D721Med (cell line): Measurements from ENCODE around the gene DTD1.

Experiments
- DNase-seq: peaks from one replicate; pipeline ENCODE4 v3.0.0; 2011; ENCODE audit warnings: low spot score; ENCODE audit not compliant: insufficient read length
- FAIRE-seq: peaks from 2 replicates; lab custom pipeline; 2011; peaks lifted over from hg19 to GRCh38; lab: Jason Lieb, UNC
- CTCF ChIP-seq: IDR thresholded peaks from 2 replicates; pipeline ENCODE4 v1.5.1; 2012; ENCODE audit warnings: mild to moderate bottlenecking, control low read depth; ENCODE audit not compliant: insufficient read depth; ENCODE audit errors: missing control alignments

The DTD1 gene

GRCh38 chr20:18740726-18741125 lies 152.9 kb downstream of the DTD1 start:
- TF ChIP-seq CTCF: no peak
- FAIRE-seq (no peak), DNase-seq (no peak)

GRCh38 chr20:18742841-18743240 lies 155.0 kb downstream of the DTD1 start:
- DNase-seq (no peak), FAIRE-seq (no peak)
- TF ChIP-seq CTCF: no peak

- FAIRE-seq (no peak), DNase-seq (no peak)
- TF ChIP-seq CTCF: no peak
These were observed 156.0 kb downstream of the DTD1 start for GRCh38 chr20:18743665-18744440.

DNA sequence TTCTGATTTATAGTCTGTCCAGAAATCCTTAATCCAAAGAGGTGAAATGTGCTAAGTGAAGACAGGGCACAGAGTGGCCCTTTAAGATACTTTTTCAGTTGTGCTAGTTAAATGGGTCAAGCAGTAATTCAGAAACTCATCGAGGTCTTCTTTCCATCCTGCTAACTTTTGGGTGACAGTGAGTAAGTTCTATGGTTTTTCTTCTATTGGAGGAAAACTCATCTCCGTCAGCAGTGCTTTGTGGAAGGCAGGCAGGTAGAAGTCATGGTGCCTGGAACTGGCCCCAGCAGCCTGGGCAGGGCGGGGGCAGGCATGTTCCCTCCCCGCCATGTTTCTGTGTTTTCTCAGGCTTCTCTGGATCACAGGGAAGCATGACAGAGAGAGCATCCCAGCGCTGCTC lies 159.2 kb downstream of the DTD1 start:
- no peak for FAIRE-seq
- no peak for TF ChIP-seq CTCF
- no peak for DNase-seq

DNA sequence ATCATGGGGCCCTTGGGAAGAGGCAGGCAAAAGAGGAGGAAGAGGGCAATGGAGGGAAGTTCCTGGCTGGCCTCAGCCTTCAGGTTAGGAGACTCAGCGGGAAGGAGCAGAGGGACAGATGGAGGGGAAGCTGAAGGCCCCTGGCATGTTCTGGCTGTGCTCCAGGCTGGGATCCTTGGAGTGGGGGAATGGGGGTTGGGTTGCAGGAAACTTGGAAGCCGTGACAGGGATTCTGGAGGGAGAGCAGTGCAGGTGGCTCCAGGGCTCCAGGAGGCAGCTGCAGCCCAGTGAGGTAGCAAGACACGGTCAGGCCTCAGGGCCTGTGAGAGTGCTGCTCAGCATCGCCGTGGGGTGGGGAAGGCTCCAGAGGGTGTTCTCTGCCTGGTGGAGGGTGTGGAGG lies 161.1 kb downstream of the DTD1 start:
- DNase-seq (no peak), FAIRE-seq (no peak)
- TF ChIP-seq CTCF: no peak

DNA sequence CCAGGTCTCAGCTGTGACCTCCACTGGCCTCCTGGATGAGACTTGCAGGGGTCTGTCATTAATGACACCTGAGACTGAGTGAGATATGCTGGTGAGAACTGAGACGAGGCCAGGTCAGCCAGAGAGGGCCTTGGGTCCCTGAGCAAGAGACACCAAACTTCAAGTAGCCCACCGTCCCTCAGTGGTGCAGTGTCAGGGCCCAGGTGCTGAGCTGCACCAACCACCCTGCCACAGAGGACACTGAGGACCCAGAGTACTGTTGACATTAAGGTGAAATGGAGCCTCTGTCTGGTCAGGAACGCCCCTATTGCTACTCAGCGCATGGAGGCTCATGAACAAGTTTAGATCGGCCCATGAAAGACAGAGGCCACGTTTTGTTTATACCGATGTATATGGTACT lies 161.7 kb downstream of the DTD1 start:
- DNase-seq: no peak
- no peak for TF ChIP-seq CTCF
- no peak for FAIRE-seq

DNA sequence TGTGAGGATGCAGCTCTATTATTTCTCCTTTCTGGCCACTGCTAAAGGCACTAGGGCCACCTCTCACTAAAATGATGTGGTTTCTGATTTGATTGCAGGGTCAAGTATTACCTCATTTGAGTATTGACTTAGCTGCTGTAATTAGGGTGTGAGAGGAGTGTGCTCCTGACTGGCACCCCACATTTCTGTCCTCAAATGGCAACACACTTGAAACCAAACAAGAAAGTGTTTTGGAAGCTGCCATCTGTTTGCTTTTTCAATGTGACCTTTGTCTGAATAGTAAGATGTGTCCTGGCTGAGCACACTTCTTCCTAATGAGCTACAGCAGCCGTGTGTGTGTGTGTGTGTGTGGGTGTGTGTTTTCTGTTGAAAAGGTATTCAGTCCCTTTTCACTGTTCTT lies 162.9 kb downstream of the DTD1 start:
- TF ChIP-seq CTCF: no peak
- DNase-seq: no peak
- FAIRE-seq: no peak
